Sigmoid colon (tissue), 7 donors: ENCODE data around the gene VSIG1. TPM values are rescaled to one million over a fixed set of nuclear protein-coding genes. Genes with fewer than 3 reads are reported as not detected.

Experiments
- DNase-seq: peaks from one replicate; pipeline ENCODE4 v3.0.0-alpha.2; 2019
- H3K27ac ChIP-seq, 4 donors: fragments of 200-600 bp; sonication (generic); one replicate each; pipeline ENCODE4 v1.5.1; 2016 to 2019; ENCODE audit warnings: mild to moderate bottlenecking in 1 of 4
- H3K27me3 ChIP-seq, 3 donors: fragments of 200-600 bp; sonication (generic); one replicate each; pipeline ENCODE4 v1.5.1; 2019; ENCODE audit warnings: mild to moderate bottlenecking in 1 of 3
- H3K36me3 ChIP-seq, 4 donors: fragments of 200-600 bp; sonication (generic); one replicate each; pipeline ENCODE4 v1.5.1; 2016 to 2019
- H3K4me1 ChIP-seq, 4 donors: fragments of 200-600 bp; sonication (generic); one replicate each; pipeline ENCODE4 v1.5.1; 2017 to 2019
- H3K4me3 ChIP-seq, 4 donors: fragments of 200-600 bp; sonication (generic); one replicate each; pipeline ENCODE4 v1.5.1; 2017 to 2019; ENCODE audit warnings: mild to moderate bottlenecking in 2 of 4, moderate library complexity in 1 of 4
- H3K9me3 ChIP-seq, 4 donors: fragments of 200-600 bp in 3 of 4; sonication (generic) in 3 of 4; one replicate each; pipeline versions ENCODE4 v1.5.1 to v1.6.1; 2013 to 2019
- EP300 ChIP-seq, 4 donors: sonication (generic); formaldehyde crosslinking; IDR thresholded peaks; one replicate each; pipeline ENCODE4 v1.6.1; 2017; ENCODE audit warnings: antibody characterized with exemption in 4 of 4
- POLR2A ChIP-seq, 2 donors: fragments of 450-650 bp; IDR thresholded peaks; one replicate each; pipeline ENCODE4 v1.6.1; 2016; ENCODE audit warnings: antibody characterized with exemption in 2 of 2, mild to moderate bottlenecking in 2 of 2, moderate library complexity in 2 of 2
- POLR2AphosphoS5 ChIP-seq, 4 donors: sonication (generic); formaldehyde crosslinking; IDR thresholded peaks; one replicate each; pipeline ENCODE4 v1.6.1; 2017; ENCODE audit warnings: antibody characterized with exemption in 4 of 4
- WGBS, 2 donors: extraction: QIAGEN DNeasy Blood & Tissue Kit; methylation state at CpG; one replicate each; pipeline ENCODE4 v1.1.7; 2013; 5-methylcytosine and 5-hydroxymethylcytosine counted together
- intact Hi-C: fragments of 100-400 bp; cut with DNase I; formaldehyde crosslinking; loops from one replicate; pipeline ENCODE4 v1.15.1; 2023
- polyA plus RNA-seq, 3 donors: library from polyadenylated mRNA; stranded (reverse); fragments of 200-250 nt; gene quantifications; one replicate each; pipeline ENCODE4 v1.2.3, GENCODE V29; 2013
- total RNA-seq, 4 donors: library from RNA; depleted of rRNA; stranded (reverse); fragments of >200 nt; gene quantifications; one replicate each; pipeline ENCODE4 v1.1.0, GENCODE V29; 2016
- TF ChIP-seq, protein P1 (sequence below), 4 experiments: fragments of 450-650 bp in 3 of 4; fragments of 200-600 bp in 1 of 4; IDR thresholded peaks; one replicate each; pipeline ENCODE4 v1.5.1; 2016 to 2019; ENCODE audit warnings: antibody characterized with exemption in 4 of 4, mild to moderate bottlenecking in 3 of 4, moderate library complexity in 2 of 4
- donor health status: healthy with polysubstance abuse.
- donor health status: Bipolar disorder and iron deficiency.
- donor health status: healthy.

Gene VSIG1
- total and polyA plus RNA-seq, 7 donors = 0.36 to 0.64 TPM; not detected in 5

DNA sequence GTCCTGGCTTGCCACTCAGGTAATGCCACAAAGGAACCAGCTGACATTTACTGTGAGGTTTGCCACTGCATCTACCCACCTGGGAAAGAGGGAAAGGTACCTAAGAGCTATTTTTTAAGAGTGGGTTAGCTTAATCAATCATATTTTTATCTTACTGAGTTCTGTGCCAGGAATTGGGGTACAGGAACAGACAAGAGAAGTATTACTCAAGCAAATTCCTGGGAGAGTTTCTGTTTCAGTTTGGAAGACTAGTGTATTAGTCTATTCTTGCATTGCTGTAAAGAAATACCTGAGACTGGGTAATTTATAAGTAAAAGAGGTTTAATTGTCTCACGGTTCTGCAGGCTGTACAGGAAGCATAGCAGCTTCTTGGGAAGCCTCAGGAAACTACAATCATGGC is 23.3 kb downstream of the VSIG1 start:
- intact Hi-C loops = no loop called here
- WGBS, 2 donors = 66 to 68% methylated on average over 1 of the region's 1 CpG
- TF ChIP-seq, protein P1, sequence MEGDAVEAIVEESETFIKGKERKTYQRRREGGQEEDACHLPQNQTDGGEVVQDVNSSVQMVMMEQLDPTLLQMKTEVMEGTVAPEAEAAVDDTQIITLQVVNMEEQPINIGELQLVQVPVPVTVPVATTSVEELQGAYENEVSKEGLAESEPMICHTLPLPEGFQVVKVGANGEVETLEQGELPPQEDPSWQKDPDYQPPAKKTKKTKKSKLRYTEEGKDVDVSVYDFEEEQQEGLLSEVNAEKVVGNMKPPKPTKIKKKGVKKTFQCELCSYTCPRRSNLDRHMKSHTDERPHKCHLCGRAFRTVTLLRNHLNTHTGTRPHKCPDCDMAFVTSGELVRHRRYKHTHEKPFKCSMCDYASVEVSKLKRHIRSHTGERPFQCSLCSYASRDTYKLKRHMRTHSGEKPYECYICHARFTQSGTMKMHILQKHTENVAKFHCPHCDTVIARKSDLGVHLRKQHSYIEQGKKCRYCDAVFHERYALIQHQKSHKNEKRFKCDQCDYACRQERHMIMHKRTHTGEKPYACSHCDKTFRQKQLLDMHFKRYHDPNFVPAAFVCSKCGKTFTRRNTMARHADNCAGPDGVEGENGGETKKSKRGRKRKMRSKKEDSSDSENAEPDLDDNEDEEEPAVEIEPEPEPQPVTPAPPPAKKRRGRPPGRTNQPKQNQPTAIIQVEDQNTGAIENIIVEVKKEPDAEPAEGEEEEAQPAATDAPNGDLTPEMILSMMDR (IDR thresholded peaks at IDR 0.05) = no peak
- no peaks in the 10 kb centered on the region for H3K27me3 ChIP-seq
- DNase-seq = no peak
- no peaks in the 10 kb centered on the region for H3K4me1 ChIP-seq
- H3K9me3 ChIP-seq = no peaks in the 10 kb centered on the region
- H3K4me3 ChIP-seq = no peak overlapping the region
- H3K27ac ChIP-seq = no peak overlapping the region
- H3K36me3 ChIP-seq = no peaks in the 10 kb centered on the region

DNA sequence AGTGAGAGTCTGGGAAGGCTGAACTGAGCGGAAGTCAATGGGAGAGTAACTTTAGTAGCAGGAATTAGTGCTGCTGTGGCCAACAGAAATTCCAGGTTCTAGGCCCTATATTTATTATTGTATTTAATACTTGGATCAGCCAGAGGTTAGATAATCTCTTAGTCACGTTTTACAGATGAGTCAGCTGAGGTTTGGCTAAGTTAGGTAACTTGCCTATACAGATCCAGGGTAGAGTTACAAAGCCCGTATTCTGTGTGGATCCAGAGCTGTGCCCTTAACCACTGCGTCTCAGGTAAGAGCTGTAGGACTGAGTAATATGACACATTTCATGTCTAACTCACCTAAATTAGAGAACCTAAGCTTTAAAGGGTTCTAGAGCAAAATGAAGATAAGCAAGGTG is 26.0 kb downstream of the VSIG1 start:
- H3K9me3 ChIP-seq = no peaks in the 10 kb centered on the region
- no peaks in the 10 kb centered on the region for H3K36me3 ChIP-seq
- WGBS, 2 donors = 53 to 85% methylated on average over 4 of the region's 4 CpGs
- intact Hi-C loops = no loop called here
- no peaks in the 10 kb centered on the region for H3K27me3 ChIP-seq
- no peak for DNase-seq
- no peaks in the 10 kb centered on the region for H3K4me1 ChIP-seq
- TF ChIP-seq POLR2A (IDR thresholded peaks at IDR 0.05) = no peak
- no peak for TF ChIP-seq POLR2AphosphoS5 (IDR thresholded peaks at IDR 0.05)
- TF ChIP-seq, protein P1 (IDR thresholded peaks at IDR 0.05) = no peak
- TF ChIP-seq EP300 (IDR thresholded peaks at IDR 0.05) = no peak
- no peak overlapping the region for H3K27ac ChIP-seq
- no peak overlapping the region for H3K4me3 ChIP-seq

DNA sequence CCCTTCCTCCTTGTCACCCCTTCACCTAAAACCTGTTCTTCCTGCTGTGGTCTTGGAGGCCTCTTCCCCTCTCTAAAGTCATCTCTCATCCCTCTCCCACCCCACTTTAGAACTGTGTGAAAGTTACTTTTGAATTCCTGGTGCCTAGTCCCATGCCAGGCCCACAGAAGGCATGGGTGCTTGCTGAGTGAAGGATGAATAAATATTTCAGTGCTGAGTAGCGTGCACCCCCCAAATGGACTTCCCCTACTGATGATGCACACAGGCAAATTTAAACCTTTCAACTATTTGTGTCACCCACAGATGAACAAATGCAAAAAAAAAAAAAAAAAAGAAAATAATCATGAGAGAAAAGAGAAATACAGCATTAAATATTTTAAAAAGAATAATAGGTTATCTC is 26.7 kb downstream of the VSIG1 start:
- TF ChIP-seq POLR2AphosphoS5 (IDR thresholded peaks at IDR 0.05) (no peak), EP300 (IDR thresholded peaks at IDR 0.05) (no peak), POLR2A (IDR thresholded peaks at IDR 0.05) (no peak)
- TF ChIP-seq, protein P1 (IDR thresholded peaks at IDR 0.05) = no peak
- Histone ChIP-seq H3K36me3 (no peaks in the 10 kb centered on the region), H3K27me3 (no peaks in the 10 kb centered on the region), H3K9me3 (no peaks in the 10 kb centered on the region), H3K4me1 (no peaks in the 10 kb centered on the region), H3K27ac (no peak overlapping the region), H3K4me3 (no peak overlapping the region)
- DNase-seq = no peak
- 84 to 93% methylated on average over 1 of the region's 1 CpG for WGBS, 2 donors
- intact Hi-C loops = no loop called here

DNA sequence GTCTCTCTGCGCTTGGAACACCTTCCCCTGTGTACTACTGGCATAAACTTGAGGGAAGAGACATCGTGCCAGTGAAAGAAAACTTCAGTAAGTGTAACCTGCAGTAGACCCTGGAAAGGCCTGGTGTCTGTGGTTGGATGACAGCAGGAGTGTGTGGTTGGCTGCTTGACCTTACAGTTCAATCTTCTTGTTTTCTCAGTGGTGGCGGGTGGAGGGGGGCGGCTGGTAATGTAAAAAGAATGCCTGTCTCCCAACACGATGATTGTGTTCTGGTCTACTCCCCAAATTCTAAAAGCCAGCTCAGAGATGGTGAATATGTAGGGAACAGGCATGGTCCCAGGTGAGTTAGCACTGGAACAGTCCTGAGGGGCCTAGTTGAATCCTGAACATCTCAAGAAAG is 27.9 kb downstream of the VSIG1 start:
- Histone ChIP-seq H3K36me3 (no peaks in the 10 kb centered on the region), H3K4me1 (no peaks in the 10 kb centered on the region), H3K27ac (no peak overlapping the region), H3K4me3 (no peak overlapping the region), H3K9me3 (no peaks in the 10 kb centered on the region), H3K27me3 (no peaks in the 10 kb centered on the region)
- TF ChIP-seq POLR2AphosphoS5 (IDR thresholded peaks at IDR 0.05) (no peak), POLR2A (IDR thresholded peaks at IDR 0.05) (no peak), EP300 (IDR thresholded peaks at IDR 0.05) (no peak)
- TF ChIP-seq, protein P1 (IDR thresholded peaks at IDR 0.05) = no peak
- intact Hi-C loops = no loop called here
- no peak for DNase-seq
- WGBS, 2 donors = 86 to 89% methylated on average over 5 of the region's 5 CpGs

DNA sequence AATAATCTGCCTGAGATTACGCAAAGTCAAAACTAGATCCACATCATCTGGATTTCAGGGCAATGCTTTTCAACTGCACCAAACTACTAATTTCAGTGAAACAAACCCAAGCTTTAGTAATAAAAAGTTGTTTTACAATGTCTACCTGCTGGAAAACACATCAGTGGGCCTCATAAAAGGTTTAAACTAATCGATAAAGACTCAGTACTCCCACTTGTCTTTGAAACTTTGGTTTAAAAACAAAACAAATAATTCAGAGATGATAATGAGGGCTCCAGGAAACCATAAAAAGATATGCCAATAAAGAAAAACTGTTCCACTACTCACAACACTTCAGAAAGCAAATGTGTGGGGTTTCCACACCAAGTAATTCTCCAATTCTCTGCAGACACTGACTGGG is 36.2 kb downstream of the VSIG1 start:
- WGBS, 2 donors = 65 to 91% methylated on average over 2 of the region's 2 CpGs
- Histone ChIP-seq H3K27me3 (no peaks in the 10 kb centered on the region), H3K27ac (no peak overlapping the region), H3K36me3 (peaks cover 0 to 16% (median 0%) of the 10 kb centered on the region in 4 donors), H3K9me3 (no peaks in the 10 kb centered on the region), H3K4me3 (no peak overlapping the region), H3K4me1 (no peaks in the 10 kb centered on the region)
- TF ChIP-seq, protein P1 (IDR thresholded peaks at IDR 0.05) = no peak
- TF ChIP-seq POLR2AphosphoS5 (IDR thresholded peaks at IDR 0.05) = no peak
- TF ChIP-seq POLR2A (IDR thresholded peaks at IDR 0.05) = no peak
- no peak for TF ChIP-seq EP300 (IDR thresholded peaks at IDR 0.05)
- no peak for DNase-seq
- intact Hi-C loops = no loop called here
